GM12891 (cell line): ENCODE measurements around the gene RAB4B.
"Not testable (repeated sequence)": the region's sequence is repeated elsewhere in the genome, so short reads cannot be mapped to it uniquely, and the experiment has no call there.

ENCODE experiments used
- POLR2A ChIP-seq: IDR thresholded peaks from 2 replicates; pipeline ENCODE4 v1.6.1; 2011; ENCODE audit warnings: low read depth, low read length, control low read depth
- POU2F2 ChIP-seq: IDR thresholded peaks from 2 replicates; pipeline ENCODE4 v1.6.1; 2011; ENCODE audit warnings: low read depth, mild to moderate bottlenecking, control low read depth, low read length, moderate library complexity

- TF ChIP-seq POLR2A, POU2F2: not testable (repeated sequence)
Measured at GRCh38 chr19:40784146-40784545, 6.1 kb downstream of the RAB4B start.
